ENCODE data around the gene PARP3.
A peak's percentile ranks its signal among the peaks of the same experiment; 100 is the strongest.

The PARP3 gene

DNA sequence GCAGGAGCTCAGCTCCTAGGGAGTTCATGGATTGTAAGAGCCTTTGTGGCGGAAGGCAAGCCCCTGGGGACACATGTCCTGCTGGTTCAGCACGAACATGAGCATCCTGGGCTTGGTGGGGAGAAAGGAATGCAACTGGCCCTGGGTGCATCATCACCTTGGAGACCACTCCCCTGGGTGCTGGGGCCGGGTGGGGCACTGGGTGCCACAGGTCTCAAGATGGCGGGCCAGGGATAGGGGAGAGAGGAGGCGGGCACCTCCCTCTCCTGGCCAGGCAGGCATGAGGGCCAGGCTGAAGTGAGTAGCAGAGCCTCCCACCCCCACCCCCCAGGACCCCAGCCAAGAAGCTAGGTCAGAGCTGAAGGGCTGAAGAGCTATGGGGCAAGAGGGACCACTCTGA, 24.3 kb downstream of the PARP3 start:
- Histone ChIP-seq H3K9me3 (ENCODE audit: control insufficient read depth, low read length) (no peaks in the 10 kb centered on the region), H3K27ac (ENCODE audit: insufficient read depth, low read length, poor library complexity, severe bottlenecking) (peak overlapping the region; percentile 55), H3K36me3 (ENCODE audit: control insufficient read depth, insufficient read depth, low read length) (no peaks in the 10 kb centered on the region), H3K27me3 (replicated peaks; ENCODE audit: control insufficient read depth, insufficient read depth, low read length, poor library complexity, severe bottlenecking) (no peaks in the 10 kb centered on the region), H3K4me3 (ENCODE audit: insufficient read depth, low read depth, low read length, poor library complexity, severe bottlenecking) (peak overlapping the region; percentile 53), H3K4me1 (ENCODE audit: control insufficient read depth, insufficient read depth, low read length, poor library complexity, severe bottlenecking) (peaks cover 16% of the 10 kb centered on the region)
- DNase-seq: no peak

DNA sequence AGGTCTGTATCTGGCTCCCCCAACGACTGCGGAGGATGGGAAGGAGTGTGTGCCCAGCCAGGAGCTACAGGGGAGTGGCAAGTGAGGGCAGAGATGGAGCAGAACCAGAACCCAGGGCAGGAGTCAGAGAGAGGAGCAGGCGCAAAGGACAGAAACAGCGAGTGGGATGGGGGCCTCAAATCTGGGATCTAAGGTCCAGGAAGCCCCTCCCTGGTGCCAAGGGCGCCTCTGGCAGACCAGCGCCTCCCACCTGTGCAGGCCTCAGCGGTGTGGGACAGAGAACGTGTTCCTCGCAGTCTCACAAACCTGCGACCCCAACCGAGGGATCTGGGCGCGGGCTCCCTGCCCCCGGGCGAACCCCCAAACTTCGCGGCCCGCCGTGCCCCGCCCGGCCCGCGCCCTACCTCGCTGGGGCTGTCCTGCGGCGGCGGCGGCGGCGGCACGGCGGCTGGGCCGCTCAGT, 24.8 kb downstream of the PARP3 start:
- H3K27ac ChIP-seq (ENCODE audit: insufficient read depth, low read length, poor library complexity, severe bottlenecking): peak overlapping the region; percentile 55
- peaks cover 16% of the 10 kb centered on the region for H3K4me1 ChIP-seq (ENCODE audit: control insufficient read depth, insufficient read depth, low read length, poor library complexity, severe bottlenecking)
- H3K36me3 ChIP-seq (ENCODE audit: control insufficient read depth, insufficient read depth, low read length): no peaks in the 10 kb centered on the region
- no peaks in the 10 kb centered on the region for H3K27me3 ChIP-seq (replicated peaks; ENCODE audit: control insufficient read depth, insufficient read depth, low read length, poor library complexity, severe bottlenecking)
- H3K9me3 ChIP-seq (ENCODE audit: control insufficient read depth, low read length): no peaks in the 10 kb centered on the region
- H3K4me3 ChIP-seq (ENCODE audit: insufficient read depth, low read depth, low read length, poor library complexity, severe bottlenecking): peak overlapping the region; percentile 53
- no peak for DNase-seq

DNA sequence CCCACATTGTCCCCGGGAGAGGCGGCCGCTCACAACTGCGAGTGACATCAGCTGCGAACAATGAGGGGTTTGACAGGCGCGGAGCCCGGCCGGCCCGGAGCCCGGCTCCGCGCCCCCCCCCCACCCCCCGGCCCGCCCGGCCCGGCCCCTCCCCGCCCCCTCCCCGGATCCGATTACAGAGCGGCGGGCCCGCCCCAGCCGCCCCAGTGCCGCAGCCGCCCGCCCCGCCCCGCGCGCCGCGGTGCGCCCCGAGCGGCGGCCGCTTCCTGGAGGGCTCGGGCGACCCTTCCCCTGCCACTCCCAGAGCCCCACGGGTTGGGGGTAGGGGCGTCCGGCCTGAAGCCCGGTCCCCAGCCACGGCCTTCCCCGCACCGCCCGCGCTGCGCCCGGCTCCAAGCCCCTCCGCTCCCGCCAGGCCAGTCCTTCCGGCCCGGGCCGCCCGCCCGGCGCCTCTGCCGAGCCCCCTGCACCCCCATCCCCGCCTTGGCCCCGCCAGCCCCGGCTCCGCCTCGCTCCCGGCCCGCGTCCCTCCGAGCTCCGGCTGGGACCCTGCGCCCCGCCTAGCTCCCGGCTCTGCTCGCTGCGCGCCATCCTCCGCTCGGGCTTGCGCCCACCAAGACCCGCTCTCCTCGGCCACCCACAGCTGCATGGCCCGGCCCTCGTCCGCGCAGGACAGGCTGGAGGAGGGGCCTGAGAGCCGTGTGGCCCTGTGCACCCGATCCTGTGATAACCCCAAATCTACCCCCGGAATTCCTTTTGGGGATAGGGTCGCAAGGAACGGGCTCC, 25.4 kb downstream of the PARP3 start, which contains the start of gene PCBP4:
PCBP4 (minus strand) TSS at position 71 of the 786 bp plus-strand sequence. CDS start 6,214 bp downstream, outside the sequence.
- Histone ChIP-seq H3K9me3 (ENCODE audit: control insufficient read depth, low read length) (no peaks in the 10 kb centered on the region), H3K27me3 (replicated peaks; ENCODE audit: control insufficient read depth, insufficient read depth, low read length, poor library complexity, severe bottlenecking) (no peaks in the 10 kb centered on the region), H3K36me3 (ENCODE audit: control insufficient read depth, insufficient read depth, low read length) (no peaks in the 10 kb centered on the region), H3K27ac (ENCODE audit: insufficient read depth, low read length, poor library complexity, severe bottlenecking) (peak within 1 kb of the TSS; percentile 55), H3K4me1 (ENCODE audit: control insufficient read depth, insufficient read depth, low read length, poor library complexity, severe bottlenecking) (peaks cover 16% of the 10 kb centered on the region), H3K4me3 (ENCODE audit: insufficient read depth, low read depth, low read length, poor library complexity, severe bottlenecking) (peak within 1 kb of the TSS; percentile 53)
- peak in 2 of 3 donors; percentile 28 to 31 for DNase-seq

GRCh38 chr3:51968170-51968775, 26.1 kb downstream of the PARP3 start:
- Histone ChIP-seq H3K27me3 (replicated peaks; ENCODE audit: control insufficient read depth, insufficient read depth, low read length, poor library complexity, severe bottlenecking) (no peaks in the 10 kb centered on the region), H3K4me1 (ENCODE audit: control insufficient read depth, insufficient read depth, low read length, poor library complexity, severe bottlenecking) (peaks cover 16% of the 10 kb centered on the region), H3K27ac (ENCODE audit: insufficient read depth, low read length, poor library complexity, severe bottlenecking) (peak overlapping the region; percentile 44), H3K36me3 (ENCODE audit: control insufficient read depth, insufficient read depth, low read length) (no peaks in the 10 kb centered on the region), H3K9me3 (ENCODE audit: control insufficient read depth, low read length) (no peaks in the 10 kb centered on the region), H3K4me3 (ENCODE audit: insufficient read depth, low read depth, low read length, poor library complexity, severe bottlenecking) (peak overlapping the region; percentile 48)
- no peak for DNase-seq

- Histone ChIP-seq H3K36me3 (ENCODE audit: control insufficient read depth, insufficient read depth, low read length) (no peaks in the 10 kb centered on the region), H3K9me3 (ENCODE audit: control insufficient read depth, low read length) (no peaks in the 10 kb centered on the region), H3K27ac (ENCODE audit: insufficient read depth, low read length, poor library complexity, severe bottlenecking) (no peak overlapping the region), H3K4me1 (ENCODE audit: control insufficient read depth, insufficient read depth, low read length, poor library complexity, severe bottlenecking) (peaks cover 18% of the 10 kb centered on the region), H3K27me3 (replicated peaks; ENCODE audit: control insufficient read depth, insufficient read depth, low read length, poor library complexity, severe bottlenecking) (no peaks in the 10 kb centered on the region), H3K4me3 (ENCODE audit: insufficient read depth, low read depth, low read length, poor library complexity, severe bottlenecking) (no peak overlapping the region)
- DNase-seq: no peak
Observed at GRCh38 chr3:51968883-51969678, 26.9 kb downstream of the PARP3 start.

DNA sequence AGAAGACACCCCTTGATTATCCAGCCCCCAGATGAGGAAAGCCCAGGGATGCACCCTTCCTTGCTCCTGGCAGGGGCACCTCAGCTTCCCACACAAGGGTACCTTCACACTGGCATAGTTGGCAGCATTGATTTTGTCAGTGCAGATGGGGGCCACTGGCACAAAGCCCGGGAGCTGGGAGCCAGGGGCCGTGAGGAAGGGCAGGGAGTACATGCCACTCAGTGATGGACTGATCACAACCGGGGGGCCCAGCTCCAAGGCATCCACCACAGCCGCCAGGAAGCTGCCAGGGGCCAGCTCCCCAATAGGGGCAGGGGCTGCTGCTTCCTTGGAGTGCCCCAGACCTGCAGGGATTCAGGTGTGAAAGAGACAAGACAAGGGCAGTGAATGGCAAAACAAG, 27.7 kb downstream of the PARP3 start:
- no peaks in the 10 kb centered on the region for H3K27me3 ChIP-seq (replicated peaks; ENCODE audit: control insufficient read depth, insufficient read depth, low read length, poor library complexity, severe bottlenecking)
- H3K4me3 ChIP-seq (ENCODE audit: insufficient read depth, low read depth, low read length, poor library complexity, severe bottlenecking): no peak overlapping the region
- H3K4me1 ChIP-seq (ENCODE audit: control insufficient read depth, insufficient read depth, low read length, poor library complexity, severe bottlenecking): peaks cover 23% of the 10 kb centered on the region

DNA sequence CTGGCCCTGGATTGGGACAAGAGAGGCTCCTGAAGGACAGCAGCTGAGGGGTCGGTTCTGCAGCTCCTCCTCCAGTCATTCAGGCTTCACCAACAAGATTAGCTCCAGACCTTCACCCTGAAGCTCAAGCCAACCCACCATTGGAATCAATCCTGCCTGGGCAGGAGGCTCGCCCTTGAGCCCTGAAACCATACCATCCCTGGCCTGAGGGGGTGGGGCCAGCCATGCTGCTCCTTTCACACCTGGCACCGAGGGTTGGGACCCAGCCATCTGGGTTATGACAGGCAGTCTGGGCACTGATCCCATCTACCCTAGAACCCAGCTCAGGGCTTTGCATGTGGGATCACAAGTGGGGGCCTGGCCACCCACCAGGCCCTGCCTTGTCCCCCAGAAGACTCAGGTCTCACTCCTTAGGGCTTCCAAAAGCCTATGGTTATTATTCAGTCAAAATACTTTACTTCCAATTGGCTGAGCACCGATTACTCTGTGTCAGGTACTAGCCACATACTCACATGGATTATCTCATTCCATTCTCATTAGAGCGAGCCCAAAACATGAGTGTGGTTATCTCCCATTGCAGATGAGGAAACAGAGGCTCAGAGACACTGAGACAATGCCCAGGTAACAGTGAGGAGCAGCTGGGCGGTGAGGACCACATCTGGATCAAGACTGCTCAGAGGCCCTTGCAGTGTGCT, 28.6 kb downstream of the PARP3 start:
- Histone ChIP-seq H3K9me3 (ENCODE audit: control insufficient read depth, low read length) (no peaks in the 10 kb centered on the region), H3K4me3 (ENCODE audit: insufficient read depth, low read depth, low read length, poor library complexity, severe bottlenecking) (no peak overlapping the region), H3K36me3 (ENCODE audit: control insufficient read depth, insufficient read depth, low read length) (no peaks in the 10 kb centered on the region), H3K27me3 (replicated peaks; ENCODE audit: control insufficient read depth, insufficient read depth, low read length, poor library complexity, severe bottlenecking) (no peaks in the 10 kb centered on the region), H3K27ac (ENCODE audit: insufficient read depth, low read length, poor library complexity, severe bottlenecking) (no peak overlapping the region), H3K4me1 (ENCODE audit: control insufficient read depth, insufficient read depth, low read length, poor library complexity, severe bottlenecking) (peaks cover 23% of the 10 kb centered on the region)
- DNase-seq: no peak

More for the DNA sequence above, 27.7 kb downstream of the PARP3 start:
- Histone ChIP-seq H3K9me3 (ENCODE audit: control insufficient read depth, low read length) (no peaks in the 10 kb centered on the region), H3K36me3 (ENCODE audit: control insufficient read depth, insufficient read depth, low read length) (no peaks in the 10 kb centered on the region), H3K27ac (ENCODE audit: insufficient read depth, low read length, poor library complexity, severe bottlenecking) (no peak overlapping the region)
- no peak for DNase-seq

DNA sequence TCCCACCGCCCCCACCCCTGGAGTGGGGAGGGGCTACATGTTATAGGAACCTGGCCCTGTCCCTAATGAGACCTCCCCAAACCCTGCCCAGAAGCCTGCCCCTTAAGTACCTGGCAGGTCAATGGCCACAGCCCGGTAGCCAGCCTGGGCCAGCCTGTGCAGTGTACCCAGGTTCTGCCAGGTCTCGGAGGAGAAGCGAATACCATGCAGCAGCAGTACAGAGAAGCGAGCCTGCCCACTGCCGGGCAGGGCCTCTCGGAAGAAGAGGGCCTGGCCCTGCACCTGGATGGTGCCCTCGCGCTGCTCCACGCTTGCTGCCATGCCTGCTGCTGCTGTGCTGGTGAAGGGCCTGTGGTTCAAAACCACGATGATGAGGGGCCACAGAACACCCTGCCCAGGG, 29.2 kb downstream of the PARP3 start:
- DNase-seq: no peak
- Histone ChIP-seq H3K9me3 (ENCODE audit: control insufficient read depth, low read length) (no peaks in the 10 kb centered on the region), H3K36me3 (ENCODE audit: control insufficient read depth, insufficient read depth, low read length) (no peaks in the 10 kb centered on the region), H3K27ac (ENCODE audit: insufficient read depth, low read length, poor library complexity, severe bottlenecking) (no peak overlapping the region), H3K4me1 (ENCODE audit: control insufficient read depth, insufficient read depth, low read length, poor library complexity, severe bottlenecking) (peaks cover 17% of the 10 kb centered on the region), H3K4me3 (ENCODE audit: insufficient read depth, low read depth, low read length, poor library complexity, severe bottlenecking) (no peak overlapping the region), H3K27me3 (replicated peaks; ENCODE audit: control insufficient read depth, insufficient read depth, low read length, poor library complexity, severe bottlenecking) (no peaks in the 10 kb centered on the region)

DNA sequence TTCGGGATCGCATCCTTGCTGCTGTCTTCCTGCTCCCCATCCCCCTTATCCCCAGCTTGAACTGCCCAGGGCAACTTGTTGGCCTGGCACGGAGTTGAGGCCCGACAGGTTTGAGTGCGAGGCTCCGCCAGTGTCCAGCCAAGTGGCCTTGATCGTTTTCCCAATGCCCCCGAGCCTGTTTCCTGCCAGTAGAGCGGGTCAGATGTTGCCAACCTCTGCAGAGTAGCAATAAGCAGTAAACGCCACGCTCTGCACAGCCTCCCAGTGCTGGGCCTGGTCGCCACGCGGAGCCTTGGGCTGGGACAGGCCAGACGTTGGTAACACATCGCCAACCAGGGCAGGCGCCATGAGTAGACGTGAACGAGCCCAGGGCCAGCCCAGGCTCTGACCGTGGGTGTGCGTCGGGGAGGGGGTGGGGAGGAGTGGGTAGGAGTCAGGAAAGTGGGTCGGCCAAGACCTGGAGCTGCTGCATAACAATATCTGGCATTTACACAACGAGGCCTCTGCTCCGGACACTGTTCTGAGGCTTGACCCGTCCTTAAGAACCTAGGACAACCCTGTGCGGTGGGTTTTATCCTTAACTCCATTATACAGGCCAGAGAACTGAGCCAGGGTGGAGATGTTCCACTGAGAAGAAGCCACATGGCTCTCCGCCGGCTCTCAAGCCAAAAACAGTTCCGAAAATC, 32.3 kb downstream of the PARP3 start:
- Histone ChIP-seq H3K27ac (ENCODE audit: insufficient read depth, low read length, poor library complexity, severe bottlenecking) (peak overlapping the region; percentile 64), H3K4me1 (ENCODE audit: control insufficient read depth, insufficient read depth, low read length, poor library complexity, severe bottlenecking) (peaks cover 12% of the 10 kb centered on the region), H3K4me3 (ENCODE audit: insufficient read depth, low read depth, low read length, poor library complexity, severe bottlenecking) (peak overlapping the region; percentile 94), H3K9me3 (ENCODE audit: control insufficient read depth, low read length) (no peaks in the 10 kb centered on the region), H3K27me3 (replicated peaks; ENCODE audit: control insufficient read depth, insufficient read depth, low read length, poor library complexity, severe bottlenecking) (no peaks in the 10 kb centered on the region), H3K36me3 (ENCODE audit: control insufficient read depth, insufficient read depth, low read length) (no peaks in the 10 kb centered on the region)
- DNase-seq: no peak
